Esophagus (tissue), 2 donors: ENCODE data around the gene SCUBE1. TPM values are rescaled to one million over a fixed set of nuclear protein-coding genes. Genes with fewer than 3 reads are reported as not detected.

Experiments
- H3K27ac ChIP-seq, 2 donors: one replicate each; pipeline ENCODE4 v1.5.1; 2013; ENCODE audit warnings: low read depth in 2 of 2, mild to moderate bottlenecking in 2 of 2, inconsistent platforms in 1 of 2, low read length in 1 of 2, moderate library complexity in 1 of 2
- H3K27me3 ChIP-seq, 2 donors: one replicate each; pipeline ENCODE4 v1.6.1; 2013; ENCODE audit warnings: low read length in 2 of 2, control low read depth in 1 of 2, mild to moderate bottlenecking in 1 of 2; ENCODE audit not compliant: insufficient read depth in 2 of 2, control insufficient read depth in 1 of 2
- H3K36me3 ChIP-seq, 2 donors: one replicate each; pipeline ENCODE4 v1.6.1; 2013; ENCODE audit warnings: low read length in 1 of 2; ENCODE audit not compliant: control insufficient read depth in 2 of 2, insufficient read depth in 2 of 2
- H3K4me1 ChIP-seq, 2 donors: one replicate each; pipeline ENCODE4 v1.6.1; 2013; ENCODE audit warnings: low read length in 1 of 2; ENCODE audit not compliant: control insufficient read depth in 2 of 2, insufficient read depth in 2 of 2
- H3K4me3 ChIP-seq, 2 donors: one replicate each; pipeline ENCODE4 v1.5.1; 2013; ENCODE audit warnings: low read length in 2 of 2, mild to moderate bottlenecking in 2 of 2, low read depth in 1 of 2, moderate library complexity in 1 of 2
- H3K9me3 ChIP-seq, 2 donors: one replicate each; pipeline ENCODE4 v1.6.1; 2013; ENCODE audit warnings: mild to moderate bottlenecking in 2 of 2, low read depth in 1 of 2, low read length in 1 of 2, moderate library complexity in 1 of 2; ENCODE audit not compliant: control insufficient read depth in 2 of 2, insufficient read depth in 1 of 2
- WGBS, 2 donors: extraction: QIAGEN DNeasy Blood & Tissue Kit; methylation state at CpG; one replicate each; pipeline ENCODE4 v1.1.7; 2013; 5-methylcytosine and 5-hydroxymethylcytosine counted together
- polyA plus RNA-seq, 2 donors: library from polyadenylated mRNA; stranded (reverse); fragments of 200-250 nt; gene quantifications; one replicate each; pipeline ENCODE4 v1.2.3, GENCODE V29; 2013
- donor health status: healthy with polysubstance abuse.
- donor health status: Bipolar disorder and iron deficiency.

SCUBE1 gene
- polyA plus RNA-seq, 2 donors: 2.2 to 2.4 TPM

DNA sequence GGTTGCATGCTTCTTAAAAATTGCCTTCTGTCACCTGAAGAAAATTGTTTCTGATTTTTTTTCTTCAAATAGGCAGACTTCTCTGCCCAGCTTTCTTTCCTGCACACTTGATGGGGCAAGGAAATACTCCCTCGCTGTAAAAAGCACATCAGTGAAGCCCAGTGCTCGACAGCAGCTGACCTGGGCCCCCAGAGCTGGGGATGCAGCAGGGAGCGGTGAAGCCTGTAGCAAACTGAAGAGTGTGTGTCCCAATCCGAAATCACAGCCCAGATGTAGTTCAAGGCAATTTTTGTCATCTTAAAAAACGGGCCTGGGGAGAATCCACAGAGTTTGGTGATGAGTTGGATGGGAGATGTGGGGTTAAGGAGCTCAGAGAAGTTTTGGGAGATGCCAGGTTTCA is 41.7 kb upstream of the SCUBE1 start:
- 63% methylated on average over 5 of the region's 5 CpGs for WGBS, 2 donors
- H3K27ac ChIP-seq: no peak overlapping the region

DNA sequence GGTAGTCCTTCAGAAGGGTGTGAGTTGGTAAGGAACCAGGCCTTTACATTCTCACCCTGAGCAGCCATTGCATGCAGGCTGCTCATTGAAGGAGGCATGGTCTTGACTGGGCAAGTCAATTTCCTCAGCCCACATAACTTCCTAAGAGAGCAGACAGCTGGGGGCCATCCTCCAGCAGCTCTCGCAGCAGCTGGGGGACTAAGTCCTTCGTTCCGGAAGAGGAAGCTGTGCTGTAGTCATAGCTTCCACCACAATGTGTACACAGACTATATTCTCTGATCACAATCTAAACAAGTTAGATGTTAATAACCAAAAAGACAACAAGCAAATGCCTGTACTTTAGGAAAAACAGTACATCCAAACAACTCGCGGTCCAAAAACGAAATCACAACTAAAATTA is 38.5 kb upstream of the SCUBE1 start:
- WGBS, 2 donors: 59 to 60% methylated on average over 6 of the region's 6 CpGs
- Histone ChIP-seq H3K4me3 (no peak overlapping the region), H3K27ac (no peak overlapping the region), H3K27me3 (no peaks in the 10 kb centered on the region), H3K4me1 (peaks cover 0 to 4% of the 10 kb centered on the region in 2 donors), H3K36me3 (no peaks in the 10 kb centered on the region), H3K9me3 (no peaks in the 10 kb centered on the region)

More for the DNA sequence above, 41.7 kb upstream of the SCUBE1 start:
- peaks cover 0 to 2% of the 10 kb centered on the region in 2 donors for H3K4me1 ChIP-seq
- H3K9me3 ChIP-seq: no peaks in the 10 kb centered on the region
- H3K27me3 ChIP-seq: no peaks in the 10 kb centered on the region
- no peak overlapping the region for H3K4me3 ChIP-seq
- no peaks in the 10 kb centered on the region for H3K36me3 ChIP-seq

DNA sequence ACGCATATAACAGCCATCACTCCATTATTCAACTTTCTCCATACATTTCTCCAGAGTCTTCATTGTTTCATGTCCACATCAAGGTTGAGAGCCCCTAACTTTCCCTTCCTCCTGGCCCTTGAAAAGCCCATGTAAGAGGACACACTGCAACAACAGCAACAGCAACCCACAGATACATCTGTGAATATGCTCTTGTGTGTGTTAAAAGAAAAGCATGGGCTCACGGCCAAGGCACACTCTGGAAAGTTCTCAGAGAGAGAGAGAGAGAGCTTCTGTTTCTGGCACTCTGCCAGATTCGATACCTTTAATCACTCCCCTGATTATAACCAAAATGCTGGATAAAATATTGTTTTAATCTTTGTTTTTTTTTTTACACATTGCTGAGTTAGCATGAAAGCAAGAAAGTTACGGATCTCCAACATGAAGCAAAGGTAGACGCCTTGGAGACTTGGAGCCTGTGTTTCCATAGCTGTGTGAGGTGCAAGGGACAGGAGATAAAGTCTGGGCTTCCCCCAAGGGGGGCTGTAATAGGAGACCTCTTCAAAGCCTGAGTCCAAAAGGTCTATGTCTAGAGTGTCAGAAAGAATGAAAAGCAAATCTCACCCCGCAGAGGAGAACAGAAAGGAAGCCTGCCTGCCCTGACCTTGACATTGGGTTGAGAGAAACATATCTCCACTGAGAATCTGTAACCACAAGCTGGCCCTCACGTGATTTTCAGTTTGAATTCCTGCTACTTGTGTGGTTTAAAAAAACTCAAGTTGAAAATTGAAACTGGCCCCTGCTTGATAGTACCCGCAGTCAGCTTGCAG is 34.9 kb upstream of the SCUBE1 start:
- no peak overlapping the region for H3K27ac ChIP-seq
- peaks cover 0 to 3% of the 10 kb centered on the region in 2 donors for H3K9me3 ChIP-seq
- WGBS, 2 donors: 35 to 42% methylated on average over 8 of the region's 8 CpGs
- peaks cover 0 to 2% of the 10 kb centered on the region in 2 donors for H3K4me1 ChIP-seq
- H3K27me3 ChIP-seq: no peaks in the 10 kb centered on the region
- no peaks in the 10 kb centered on the region for H3K36me3 ChIP-seq
- no peak overlapping the region for H3K4me3 ChIP-seq

DNA sequence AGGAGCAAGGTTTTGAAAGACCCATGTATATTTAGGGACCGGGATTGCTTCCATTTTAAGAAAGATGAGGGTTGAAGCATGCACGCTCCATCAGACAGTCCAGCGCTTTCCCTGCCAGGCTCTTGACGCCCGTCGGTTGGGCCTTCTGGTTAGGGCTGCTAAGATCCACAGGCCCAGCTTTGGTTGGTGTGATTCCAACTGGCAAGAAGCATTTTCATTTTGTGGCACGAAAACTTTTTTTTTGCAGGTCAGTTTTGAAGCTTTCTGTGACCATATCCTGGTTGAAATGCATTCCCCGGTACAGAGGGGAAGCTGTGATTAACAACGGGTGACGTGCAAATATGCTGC is 34.4 kb upstream of the SCUBE1 start:
- WGBS, 2 donors: 23 to 38% methylated on average over 10 of the region's 10 CpGs
- H3K27ac ChIP-seq: no peak overlapping the region
- peaks cover 0 to 2% of the 10 kb centered on the region in 2 donors for H3K4me1 ChIP-seq
- H3K9me3 ChIP-seq: peaks cover 0 to 3% of the 10 kb centered on the region in 2 donors
- H3K4me3 ChIP-seq: no peak overlapping the region
- no peaks in the 10 kb centered on the region for H3K27me3 ChIP-seq
- no peaks in the 10 kb centered on the region for H3K36me3 ChIP-seq

DNA sequence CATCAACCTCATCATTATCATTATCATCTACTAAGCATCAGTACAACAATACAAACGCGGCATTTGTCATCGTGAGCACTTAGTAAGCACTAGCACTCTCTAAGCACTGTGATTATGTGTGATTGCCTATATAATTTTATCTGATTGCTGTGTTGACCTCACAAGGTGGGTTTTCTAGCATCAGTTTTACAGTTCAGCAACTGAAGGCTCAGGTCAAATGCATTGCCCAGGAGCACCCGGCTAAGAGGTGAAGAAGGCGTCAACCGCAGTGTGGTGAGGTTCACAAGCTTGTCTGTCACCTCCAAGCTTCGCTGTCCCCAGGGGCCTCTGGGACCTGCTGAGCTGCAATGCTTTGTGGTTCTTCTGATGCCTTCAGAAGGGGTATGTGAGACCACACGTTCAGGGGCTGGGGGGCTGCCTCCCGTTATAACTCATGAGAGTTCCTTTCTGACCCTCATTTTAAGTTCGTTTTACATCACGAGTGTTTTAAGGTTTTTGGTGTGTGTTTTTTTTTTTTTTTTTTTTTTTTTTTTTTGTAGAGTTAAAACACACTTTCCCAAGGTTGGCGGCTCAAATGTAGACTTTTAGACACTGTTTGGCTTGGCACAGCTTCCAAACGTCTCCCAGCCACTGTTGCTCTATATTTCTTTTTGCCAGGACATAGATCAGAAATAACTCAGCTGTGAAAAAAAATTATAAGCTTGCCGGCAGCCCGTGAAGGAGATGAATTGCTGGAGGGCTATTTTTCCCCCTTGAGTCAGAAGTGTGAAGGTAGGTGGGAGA is 33.8 kb upstream of the SCUBE1 start:
- no peak overlapping the region for H3K27ac ChIP-seq
- no peaks in the 10 kb centered on the region for H3K27me3 ChIP-seq
- 36 to 40% methylated on average over 15 of the region's 15 CpGs for WGBS, 2 donors
- no peak overlapping the region for H3K4me3 ChIP-seq
- no peaks in the 10 kb centered on the region for H3K36me3 ChIP-seq
- H3K4me1 ChIP-seq: peaks cover 0 to 2% of the 10 kb centered on the region in 2 donors
- H3K9me3 ChIP-seq: peaks cover 0 to 3% of the 10 kb centered on the region in 2 donors

DNA sequence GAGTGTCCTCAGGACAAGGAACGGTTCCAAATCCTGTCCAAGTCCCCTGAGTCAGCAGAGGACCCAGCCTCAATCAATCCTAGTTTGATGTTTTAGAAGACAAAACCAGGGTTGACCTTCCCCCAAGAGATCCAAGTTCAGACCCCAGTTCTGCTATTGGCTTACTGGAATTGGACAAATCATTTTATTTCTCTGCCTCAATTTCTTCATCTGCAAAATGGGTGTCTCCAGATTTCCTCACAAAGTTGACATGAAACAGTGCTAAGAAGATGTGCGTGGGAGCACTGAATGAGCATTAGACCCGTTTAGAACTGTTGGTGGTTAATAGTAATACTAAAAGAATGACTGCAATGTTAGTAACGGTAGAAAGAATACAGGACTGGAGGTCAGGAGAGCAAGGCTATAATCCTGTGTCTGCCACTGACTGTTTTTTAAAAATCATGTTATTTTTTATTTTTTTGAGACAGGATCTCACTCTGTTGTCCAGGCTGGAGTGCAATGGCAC is 32.8 kb upstream of the SCUBE1 start:
- Histone ChIP-seq H3K36me3 (no peaks in the 10 kb centered on the region), H3K27me3 (no peaks in the 10 kb centered on the region), H3K4me1 (peaks cover 0 to 2% of the 10 kb centered on the region in 2 donors), H3K27ac (no peak overlapping the region), H3K9me3 (peaks cover 0 to 3% of the 10 kb centered on the region in 2 donors), H3K4me3 (no peak overlapping the region)
- WGBS, 2 donors: 65 to 70% methylated on average over 4 of the region's 4 CpGs

DNA sequence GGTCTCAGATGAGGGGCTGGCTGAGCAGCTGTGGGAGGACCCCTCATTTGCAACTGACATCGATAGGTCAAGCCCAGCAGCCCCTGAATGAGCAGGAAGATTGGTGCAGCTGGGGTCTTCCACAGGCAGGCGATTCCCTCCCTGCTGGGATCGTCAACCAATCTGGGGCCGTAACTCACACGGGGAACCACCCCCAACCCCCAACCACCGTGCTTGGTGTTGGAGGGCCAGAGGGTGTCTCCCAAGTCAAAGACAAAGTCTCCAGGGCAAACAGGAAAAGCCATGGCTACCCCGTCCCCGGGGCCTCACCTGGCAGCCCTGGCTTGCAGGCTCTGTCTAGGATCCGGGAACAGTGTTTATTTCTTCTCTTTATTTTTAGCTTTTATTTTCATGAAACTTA is 26.9 kb upstream of the SCUBE1 start:
- H3K27ac ChIP-seq: no peak overlapping the region
- 22 to 30% methylated on average over 9 of the region's 9 CpGs for WGBS, 2 donors
- H3K4me3 ChIP-seq: no peak overlapping the region
- no peaks in the 10 kb centered on the region for H3K4me1 ChIP-seq
- H3K27me3 ChIP-seq: no peaks in the 10 kb centered on the region
- H3K36me3 ChIP-seq: no peaks in the 10 kb centered on the region
- H3K9me3 ChIP-seq: peaks cover 0 to 6% of the 10 kb centered on the region in 2 donors

DNA sequence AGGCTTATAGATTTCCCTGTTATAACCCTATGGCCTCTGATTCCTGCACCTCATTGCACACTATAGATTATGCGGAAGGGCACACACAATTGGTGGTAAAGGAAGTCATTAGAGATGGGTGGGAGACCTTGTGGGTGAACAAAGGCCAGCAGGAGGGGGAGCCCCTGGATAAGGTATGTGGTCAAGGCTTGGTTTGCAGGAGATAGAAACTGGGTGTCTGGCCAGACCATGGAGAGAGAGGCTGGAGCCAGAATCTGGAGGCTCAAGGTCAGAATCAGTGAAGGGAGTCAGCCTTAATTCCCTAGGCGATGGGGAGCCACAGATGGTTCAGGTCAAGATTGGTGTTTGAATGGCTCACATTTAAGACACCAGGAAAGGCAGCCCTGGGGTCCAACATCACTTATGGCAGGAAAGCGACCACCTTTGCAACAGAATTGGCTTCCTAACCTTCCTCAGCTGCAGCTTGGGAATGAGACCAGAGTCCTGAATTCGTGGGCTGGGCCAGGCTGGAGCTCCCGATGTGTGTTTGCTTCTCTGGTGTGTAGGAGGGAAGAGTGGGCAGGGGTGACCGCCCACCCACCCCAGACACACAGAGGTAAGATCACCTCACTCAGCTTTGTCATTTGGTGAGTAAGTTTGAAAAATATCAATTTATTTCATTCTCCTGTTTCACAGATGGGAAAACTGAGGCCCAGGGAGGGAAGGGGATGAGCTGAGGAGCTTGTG is 22.7 kb upstream of the SCUBE1 start:
- H3K4me1 ChIP-seq: no peaks in the 10 kb centered on the region
- H3K27ac ChIP-seq: no peak overlapping the region
- WGBS, 2 donors: 88 to 90% methylated on average over 6 of the region's 6 CpGs
- H3K9me3 ChIP-seq: peaks cover 0 to 3% of the 10 kb centered on the region in 2 donors
- no peaks in the 10 kb centered on the region for H3K27me3 ChIP-seq
- no peak overlapping the region for H3K4me3 ChIP-seq
- H3K36me3 ChIP-seq: no peaks in the 10 kb centered on the region

DNA sequence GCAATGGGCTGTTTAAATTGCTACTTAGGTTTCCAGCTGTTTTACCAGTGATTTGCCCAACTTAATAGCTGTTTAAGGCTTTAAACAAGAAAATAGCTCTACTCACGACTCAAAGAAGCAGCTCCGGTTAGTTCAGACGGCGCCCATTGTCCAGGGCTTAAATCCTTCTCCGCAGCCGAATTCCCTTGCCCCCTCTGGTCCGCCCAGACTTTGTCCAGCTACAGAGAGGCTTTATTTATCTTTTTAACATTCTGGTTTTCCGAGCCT is 20.9 kb upstream of the SCUBE1 start:
- no peaks in the 10 kb centered on the region for H3K27me3 ChIP-seq
- no peak overlapping the region for H3K27ac ChIP-seq
- WGBS, 2 donors: 67 to 71% methylated on average over 8 of the region's 8 CpGs
- no peaks in the 10 kb centered on the region for H3K36me3 ChIP-seq
- no peak overlapping the region for H3K4me3 ChIP-seq
- H3K4me1 ChIP-seq: no peaks in the 10 kb centered on the region
- H3K9me3 ChIP-seq: no peaks in the 10 kb centered on the region
